ENCODE data around the gene NOM1.

NOM1 gene

DNA sequence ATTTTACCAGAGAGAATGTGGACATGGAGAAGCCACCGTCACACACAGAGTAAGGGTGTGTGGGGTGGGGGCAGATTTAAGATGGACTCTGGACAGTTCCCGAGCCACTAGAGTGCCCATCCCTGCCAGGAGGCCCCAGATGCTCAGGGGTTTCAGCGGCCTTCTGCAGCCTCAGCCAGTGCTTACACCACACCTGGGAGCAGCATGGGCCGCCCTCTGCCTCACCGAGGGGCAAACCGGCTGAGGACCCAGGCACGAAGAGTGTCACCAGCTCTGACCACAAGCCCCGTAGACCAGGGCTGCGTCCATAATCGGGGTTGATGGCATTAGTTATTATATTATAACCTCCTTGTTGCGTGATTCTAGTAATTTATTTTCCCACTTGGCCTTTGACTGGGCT lies 67.6 kb downstream of the NOM1 start:
- no peak for DNase-seq

DNA sequence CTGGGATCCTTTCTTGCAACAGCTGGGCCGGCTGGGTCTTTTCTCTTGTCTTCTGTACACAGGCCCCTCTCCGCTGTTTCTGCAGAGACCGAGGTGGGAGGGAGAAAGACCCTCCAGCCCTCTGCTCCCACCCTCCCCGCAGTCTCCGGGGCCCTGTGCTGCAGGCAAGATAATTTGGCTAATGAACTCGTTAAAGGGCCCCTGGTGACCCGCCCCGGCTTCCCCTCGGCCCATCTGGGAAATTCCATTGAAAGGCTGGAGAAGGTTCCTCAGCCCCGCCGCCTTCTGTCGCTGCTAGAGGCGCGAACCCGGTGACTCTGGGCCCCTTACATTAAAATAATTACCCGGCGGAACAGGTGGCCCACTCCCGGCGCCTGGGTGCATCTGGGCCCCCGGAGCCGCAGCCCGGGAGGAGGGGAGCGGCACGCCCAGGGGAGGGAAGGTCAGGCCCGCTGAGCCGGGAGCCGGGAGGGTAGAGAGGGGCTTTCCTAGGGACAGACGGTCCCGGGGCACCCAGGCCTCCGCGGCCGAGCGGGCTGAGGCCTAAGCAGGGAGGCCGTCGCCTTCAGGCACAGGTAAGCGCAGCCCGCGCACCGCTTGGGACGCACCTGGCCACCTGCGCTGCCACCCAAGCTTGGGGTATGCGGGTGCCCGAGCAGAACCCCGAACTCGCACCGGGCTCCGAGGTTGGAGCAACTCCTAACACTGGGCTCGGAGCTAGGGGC lies 68.3 kb downstream of the NOM1 start:
- no peak for DNase-seq

DNA sequence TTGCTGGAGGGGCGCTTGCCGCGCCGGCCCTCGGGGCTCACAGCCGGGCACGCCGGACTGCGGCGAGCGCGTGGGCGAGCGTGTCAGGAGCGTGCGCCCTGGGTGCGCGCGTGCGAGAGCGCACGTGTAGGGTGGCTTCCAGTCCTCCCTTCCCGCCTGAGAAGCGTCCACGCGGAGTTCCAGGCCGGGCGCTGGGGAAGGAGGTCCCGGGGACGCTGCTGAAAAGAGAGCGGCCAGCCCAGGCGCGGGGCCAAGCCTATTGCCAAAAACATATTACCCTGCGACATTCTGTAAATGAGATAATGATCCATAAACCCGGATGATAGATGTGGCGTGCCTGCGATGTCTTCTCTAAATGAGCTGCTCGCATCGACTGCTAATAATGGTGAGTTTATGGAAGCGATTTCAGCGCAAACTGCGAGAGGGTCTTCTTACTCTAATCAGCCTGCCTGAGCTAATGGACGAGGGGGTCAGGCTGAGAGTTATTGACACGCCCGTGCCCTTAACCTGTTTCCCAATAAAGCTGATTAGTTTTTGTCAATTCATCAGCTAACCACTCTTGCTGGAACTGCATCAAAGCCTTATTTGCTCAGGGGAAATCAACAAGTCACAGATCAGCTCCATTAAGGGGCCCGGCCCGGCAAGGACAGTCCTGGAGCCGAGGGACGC lies 69.0 kb downstream of the NOM1 start:
- no peak for DNase-seq

DNA sequence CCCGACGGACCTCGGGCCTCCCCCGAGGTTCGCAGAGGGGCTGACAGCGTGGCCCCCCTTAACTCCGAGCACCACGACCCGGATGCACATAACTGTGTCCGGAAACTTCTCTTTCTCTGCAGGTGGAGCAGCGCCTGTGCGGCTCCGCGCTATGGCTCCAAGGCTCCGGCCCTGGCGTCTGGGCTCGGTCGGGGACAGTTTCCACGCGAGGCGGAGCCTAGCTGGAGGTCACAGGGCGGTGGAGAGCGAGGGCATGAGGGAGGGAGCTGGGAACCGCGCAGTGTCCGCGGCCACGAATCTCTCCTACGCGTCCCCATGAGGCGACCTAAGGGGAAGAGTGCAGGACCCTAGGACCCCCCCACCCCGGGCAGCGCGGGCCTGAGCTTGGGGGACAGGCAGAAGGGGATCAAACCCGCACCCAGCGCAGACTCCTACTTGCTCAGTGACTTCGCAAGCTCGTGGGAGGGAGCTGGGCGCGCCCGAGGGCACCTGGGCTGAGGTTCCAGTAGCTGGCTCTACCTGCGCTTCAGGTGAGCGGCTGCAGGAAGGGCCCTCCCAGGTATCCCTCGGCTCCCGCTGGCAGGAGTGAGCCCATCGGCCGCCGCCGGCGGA lies 69.6 kb downstream of the NOM1 start:
- DNase-seq = no peak

DNA sequence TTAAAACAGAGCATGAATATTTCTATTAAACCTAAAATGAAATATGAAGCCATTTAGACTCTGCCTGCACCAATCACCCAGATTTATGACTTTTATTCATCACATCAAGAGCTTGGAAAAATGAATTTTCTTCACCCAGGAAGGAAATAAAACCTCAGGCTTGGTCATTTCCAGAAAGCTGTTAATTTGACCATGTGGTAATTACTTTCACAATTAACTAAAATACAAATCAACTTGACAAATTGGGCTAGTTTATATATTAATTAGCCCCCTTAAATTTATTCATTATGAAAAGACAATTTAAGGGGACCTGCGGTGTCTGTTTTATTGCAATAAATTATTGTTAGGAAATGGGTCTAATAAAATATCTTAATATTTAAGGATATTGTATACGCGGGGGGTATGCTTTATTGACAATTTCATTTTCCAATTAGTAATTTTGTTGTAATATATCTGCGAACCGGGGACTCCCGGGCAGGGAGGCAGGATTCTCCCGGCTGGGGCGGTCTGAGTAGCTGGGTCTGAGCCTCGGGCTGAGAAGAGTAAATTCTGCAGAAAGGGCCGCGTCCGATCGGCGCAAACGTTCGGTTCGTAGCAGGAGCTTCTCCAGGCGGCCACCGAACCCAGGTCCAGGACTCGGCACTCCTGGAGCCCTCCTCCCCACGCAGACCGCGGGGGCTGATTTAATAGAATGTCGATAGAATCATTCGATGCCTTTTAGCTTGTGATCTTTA lies 70.4 kb downstream of the NOM1 start:
- no peak for DNase-seq

- DNase-seq = no peak
These were observed 71.1 kb downstream of the NOM1 start for GRCh38 chr7:157020514-157021070.

DNA sequence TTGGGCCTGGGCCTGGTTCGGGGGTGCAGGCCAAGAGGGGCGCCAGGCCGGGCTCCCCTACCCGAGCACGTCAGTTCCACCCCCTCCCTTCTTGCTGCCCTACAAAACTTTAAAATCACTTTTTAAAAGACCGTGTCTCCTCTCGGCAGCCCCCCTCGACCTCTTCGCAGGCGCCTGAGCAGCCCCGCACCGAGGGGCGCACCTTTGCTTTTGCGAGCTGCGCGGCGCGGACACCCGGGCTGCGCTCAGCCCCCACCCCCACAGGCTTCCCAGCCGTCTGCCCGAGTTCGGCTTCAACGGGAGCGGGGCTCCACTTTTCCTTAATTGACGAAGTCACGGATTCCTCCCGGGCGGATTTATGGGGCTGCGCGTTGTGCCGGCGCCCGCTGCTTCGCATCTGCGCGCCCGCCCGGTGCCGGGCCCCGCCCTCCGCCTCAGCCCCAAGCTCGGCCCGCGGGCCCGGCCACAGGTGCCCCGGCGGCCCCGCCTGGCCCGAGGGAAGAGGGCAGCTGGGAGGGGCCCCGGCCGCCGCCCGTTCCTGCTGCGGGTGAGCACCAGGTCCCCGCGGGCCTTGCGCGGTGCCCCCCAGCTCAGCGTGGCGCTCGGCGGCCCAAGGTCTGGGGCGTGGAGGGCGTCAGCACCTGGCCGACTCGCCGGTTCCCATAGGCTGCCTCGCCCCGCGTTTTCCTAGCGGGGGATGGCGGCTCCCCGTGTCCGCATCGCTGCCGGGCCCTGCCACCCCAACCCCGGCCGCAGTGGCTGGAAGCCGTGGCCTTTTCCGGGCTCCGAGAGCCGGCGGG lies 71.8 kb downstream of the NOM1 start:
- DNase-seq = no peak

- no peak for DNase-seq
These were observed 72.6 kb downstream of the NOM1 start for GRCh38 chr7:157021871-157022680.
